Vagina (tissue), 2 donors: ENCODE results near the gene ACTR1A.

Source experiments
- POLR2A ChIP-seq, 2 donors: fragments of 450-650 bp; IDR thresholded peaks; one replicate each; pipeline ENCODE4 v1.6.1; 2017; ENCODE audit warnings: antibody characterized with exemption in 2 of 2, mild to moderate bottlenecking in 2 of 2, moderate library complexity in 2 of 2
- POLR2AphosphoS5 ChIP-seq, 2 donors: sonication (generic); formaldehyde crosslinking; IDR thresholded peaks; one replicate each; pipeline ENCODE4 v1.9.0; 2017; ENCODE audit warnings: antibody characterized with exemption in 2 of 2, mild to moderate bottlenecking in 2 of 2, low read depth in 1 of 2; ENCODE audit not compliant: insufficient read depth in 1 of 2
- TF ChIP-seq, protein P1 (sequence below), 3 experiments: fragments of 450-650 bp in 2 of 3; fragments of 200-600 bp in 1 of 3; sonication (generic) in 1 of 3; IDR thresholded peaks; one replicate each; pipeline ENCODE4 v1.5.1; 2017 to 2019; ENCODE audit warnings: antibody characterized with exemption in 3 of 3, mild to moderate bottlenecking in 2 of 3, moderate library complexity in 2 of 3

DNA sequence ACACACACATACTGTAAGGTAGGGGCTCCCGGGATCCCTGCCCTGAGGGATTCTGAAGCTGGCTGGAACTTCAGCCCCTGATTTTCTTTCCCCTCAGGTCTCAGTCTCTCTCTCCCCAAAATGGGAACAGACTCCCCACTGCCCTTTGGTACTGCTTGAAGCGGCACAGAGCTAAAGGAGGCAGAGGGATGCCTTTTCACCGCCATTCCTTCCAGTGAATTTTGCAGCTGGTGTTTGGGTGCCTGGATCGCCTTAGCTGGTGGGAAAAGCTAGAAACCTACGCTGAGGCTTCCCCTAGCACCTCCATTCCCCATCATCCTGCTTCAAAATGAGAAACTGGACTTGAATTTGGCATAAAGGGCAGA lies 67.4 kb downstream of the ACTR1A start:
- TF ChIP-seq, protein P1, sequence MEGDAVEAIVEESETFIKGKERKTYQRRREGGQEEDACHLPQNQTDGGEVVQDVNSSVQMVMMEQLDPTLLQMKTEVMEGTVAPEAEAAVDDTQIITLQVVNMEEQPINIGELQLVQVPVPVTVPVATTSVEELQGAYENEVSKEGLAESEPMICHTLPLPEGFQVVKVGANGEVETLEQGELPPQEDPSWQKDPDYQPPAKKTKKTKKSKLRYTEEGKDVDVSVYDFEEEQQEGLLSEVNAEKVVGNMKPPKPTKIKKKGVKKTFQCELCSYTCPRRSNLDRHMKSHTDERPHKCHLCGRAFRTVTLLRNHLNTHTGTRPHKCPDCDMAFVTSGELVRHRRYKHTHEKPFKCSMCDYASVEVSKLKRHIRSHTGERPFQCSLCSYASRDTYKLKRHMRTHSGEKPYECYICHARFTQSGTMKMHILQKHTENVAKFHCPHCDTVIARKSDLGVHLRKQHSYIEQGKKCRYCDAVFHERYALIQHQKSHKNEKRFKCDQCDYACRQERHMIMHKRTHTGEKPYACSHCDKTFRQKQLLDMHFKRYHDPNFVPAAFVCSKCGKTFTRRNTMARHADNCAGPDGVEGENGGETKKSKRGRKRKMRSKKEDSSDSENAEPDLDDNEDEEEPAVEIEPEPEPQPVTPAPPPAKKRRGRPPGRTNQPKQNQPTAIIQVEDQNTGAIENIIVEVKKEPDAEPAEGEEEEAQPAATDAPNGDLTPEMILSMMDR (IDR thresholded peaks at IDR 0.05) = no peak
- TF ChIP-seq POLR2A (IDR thresholded peaks at IDR 0.05) = no peak
- TF ChIP-seq POLR2AphosphoS5 (IDR thresholded peaks at IDR 0.05; ENCODE audit: insufficient read depth in 1 of 2, low read depth in 1 of 2) = no peak
